ELR (cell line): Measurements from ENCODE around the gene LOXL1.

Experiments used
- DNase-seq: peaks from one replicate; pipeline ENCODE4 v3.0.0-alpha.2; 2015; ENCODE audit warnings: low read depth

Gene LOXL1

DNA sequence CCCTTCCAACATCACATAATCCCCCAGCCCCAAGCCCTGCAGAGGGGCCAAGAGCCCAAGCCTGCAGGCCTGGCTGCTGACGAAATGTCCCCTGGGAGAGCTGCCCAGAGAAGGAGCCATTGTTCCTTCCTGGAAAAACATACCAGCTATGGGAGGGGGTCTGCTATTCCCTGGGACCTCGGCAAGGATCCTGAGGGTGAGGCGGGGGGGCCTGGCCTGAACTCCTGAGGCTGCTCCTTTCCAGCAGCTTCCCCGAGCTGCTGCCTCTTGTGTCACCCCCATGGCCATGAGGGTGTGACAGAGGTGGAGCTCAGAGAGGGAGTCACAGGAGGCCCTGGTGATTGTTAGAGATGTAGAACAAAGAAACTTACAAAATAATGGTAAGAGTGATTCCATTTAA lies 12.9 kb downstream of the LOXL1 start:
- no peak for DNase-seq

DNA sequence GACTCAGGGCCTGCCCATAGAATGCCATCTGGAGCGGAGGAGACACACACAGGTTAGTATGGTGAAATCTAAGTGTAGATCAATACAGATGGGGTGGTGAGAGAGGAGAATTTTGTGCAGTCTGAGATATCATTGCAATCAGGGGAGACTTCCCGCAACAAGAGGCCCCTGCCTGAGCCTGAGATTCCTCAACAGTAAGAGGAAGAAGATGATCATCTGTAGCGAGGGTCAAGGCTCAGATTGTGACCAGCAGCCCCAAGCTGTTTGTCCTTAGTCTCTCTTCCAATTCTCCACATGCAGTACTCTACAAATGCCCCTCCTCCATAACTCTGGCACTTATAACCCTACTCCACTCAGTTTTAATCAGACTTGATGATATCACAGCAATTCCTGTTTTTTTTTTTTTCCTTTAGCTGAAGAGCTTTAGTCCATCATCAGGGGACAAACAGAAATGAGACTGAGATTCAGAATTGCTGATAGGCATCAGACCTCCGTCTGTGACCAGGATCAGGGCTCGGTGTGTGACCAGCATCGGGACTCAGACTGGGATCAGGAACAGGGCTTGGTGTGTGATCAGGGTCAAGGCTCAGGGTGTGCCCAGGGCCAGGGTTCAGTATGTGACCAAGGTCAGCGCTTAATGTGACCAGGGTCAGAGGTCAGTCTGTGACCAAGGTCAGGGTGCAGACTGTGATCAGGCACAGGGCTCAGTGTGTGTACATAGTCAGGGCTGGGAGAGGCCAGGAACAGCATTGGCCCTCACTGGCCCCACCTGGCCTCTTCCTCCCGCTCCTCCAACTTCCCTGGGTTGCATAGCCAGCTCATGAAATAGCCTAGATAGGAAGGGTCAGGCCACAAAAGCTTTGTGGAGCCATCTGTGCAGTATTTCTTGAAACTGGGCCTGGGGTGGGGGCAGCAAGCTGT lies 14.1 kb downstream of the LOXL1 start:
- peak; percentile 32 for DNase-seq

DNA sequence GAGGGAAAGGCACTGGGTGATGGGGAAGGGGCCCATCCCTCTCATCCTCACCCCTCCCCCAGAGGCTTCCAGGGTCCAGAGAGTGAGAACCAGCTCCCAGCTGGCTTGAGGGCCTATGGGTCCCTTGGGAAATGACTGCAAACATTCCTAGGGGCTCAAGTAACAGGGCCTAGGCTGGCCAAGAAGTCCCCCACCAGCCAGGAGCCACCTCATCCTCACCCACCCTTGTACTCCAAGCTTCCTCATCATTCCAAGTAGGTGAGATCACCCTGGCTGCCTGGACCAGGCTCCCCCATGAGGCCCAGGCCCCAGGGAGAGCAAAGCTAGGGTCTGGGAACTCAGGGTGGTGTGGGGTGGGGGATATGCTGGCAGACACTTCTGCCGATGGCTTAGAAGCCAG lies 14.8 kb downstream of the LOXL1 start:
- peak; percentile 94 for DNase-seq

DNA sequence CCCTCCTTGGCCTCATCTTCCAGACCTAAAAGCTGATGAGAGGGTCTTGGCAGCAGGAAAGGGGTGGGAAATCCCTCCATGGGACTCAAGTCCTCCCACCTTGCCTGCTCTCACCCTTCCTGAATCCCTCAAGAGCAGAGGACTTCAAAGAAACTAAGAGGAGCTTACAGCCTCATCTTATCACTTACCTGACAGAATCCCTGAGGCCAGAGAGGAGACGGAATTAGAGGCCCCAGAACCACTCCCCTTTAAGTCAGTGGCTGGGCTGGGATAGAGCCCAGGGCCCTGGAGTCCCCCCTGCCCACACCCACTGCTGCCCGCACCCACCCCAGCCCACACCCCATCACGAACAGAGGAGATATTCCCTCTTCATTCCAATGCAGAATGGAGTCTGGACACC lies 15.2 kb downstream of the LOXL1 start:
- no peak for DNase-seq

DNA sequence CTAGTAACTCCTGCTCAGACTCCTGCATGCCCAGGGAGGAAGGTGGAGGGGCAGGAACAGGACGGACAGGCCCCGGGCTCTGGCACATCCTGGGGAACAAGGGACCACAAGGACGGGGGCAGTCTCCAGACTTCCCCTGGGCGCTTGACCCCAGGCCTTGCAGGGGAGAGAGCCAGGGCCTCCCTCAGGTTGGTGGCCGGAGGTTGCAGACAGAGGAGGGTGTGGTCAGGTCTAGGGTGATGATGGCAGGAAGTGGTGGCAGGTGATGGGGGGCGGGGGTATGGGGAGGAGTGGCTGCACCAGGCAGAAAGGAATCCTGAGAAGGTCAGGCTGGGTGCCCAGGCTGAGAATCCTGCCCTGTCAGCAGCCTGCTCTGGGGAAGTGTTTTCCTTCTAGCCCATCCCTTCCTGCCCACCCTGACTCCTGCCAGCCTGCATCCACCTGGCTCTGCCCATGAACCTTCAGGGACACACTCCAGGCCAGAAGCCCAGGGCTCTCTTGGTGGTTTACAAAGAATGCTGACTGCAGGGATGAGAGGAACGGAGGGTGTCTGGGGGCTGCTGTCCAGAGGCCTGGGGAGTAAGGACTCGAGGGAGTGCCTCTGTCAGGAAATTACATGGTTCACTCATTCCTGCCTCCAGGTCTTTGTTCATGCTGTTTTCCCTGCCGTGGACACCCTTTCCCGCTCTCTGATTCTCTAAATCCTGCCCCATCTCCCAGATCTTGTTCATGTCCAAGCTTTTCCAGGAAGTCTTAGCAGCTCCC lies 15.8 kb downstream of the LOXL1 start:
- no peak for DNase-seq

DNA sequence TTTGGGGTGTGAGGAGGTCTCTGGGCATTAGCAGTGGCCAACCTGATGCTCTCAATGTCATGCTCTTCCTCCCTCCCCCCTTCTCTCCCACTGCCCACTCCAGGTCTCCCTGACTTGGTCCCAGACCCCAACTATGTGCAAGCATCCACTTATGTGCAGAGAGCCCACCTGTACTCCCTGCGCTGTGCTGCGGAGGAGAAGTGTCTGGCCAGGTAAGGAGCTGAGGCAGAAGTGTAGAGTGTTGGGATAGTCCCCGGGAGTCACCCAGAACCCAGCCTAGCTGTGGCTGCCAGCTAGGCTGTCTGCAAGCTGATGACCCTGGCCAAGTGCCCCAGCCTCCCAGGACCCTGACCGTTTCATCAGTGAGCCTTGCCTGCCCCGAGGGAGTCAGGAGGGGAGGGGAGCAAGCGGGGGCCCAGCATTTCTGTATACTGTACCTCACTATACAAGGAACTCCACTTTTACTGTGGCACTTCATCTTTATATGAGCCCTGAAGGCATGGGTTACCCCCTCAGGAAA lies 16.5 kb downstream of the LOXL1 start:
- DNase-seq, result no peak

DNA sequence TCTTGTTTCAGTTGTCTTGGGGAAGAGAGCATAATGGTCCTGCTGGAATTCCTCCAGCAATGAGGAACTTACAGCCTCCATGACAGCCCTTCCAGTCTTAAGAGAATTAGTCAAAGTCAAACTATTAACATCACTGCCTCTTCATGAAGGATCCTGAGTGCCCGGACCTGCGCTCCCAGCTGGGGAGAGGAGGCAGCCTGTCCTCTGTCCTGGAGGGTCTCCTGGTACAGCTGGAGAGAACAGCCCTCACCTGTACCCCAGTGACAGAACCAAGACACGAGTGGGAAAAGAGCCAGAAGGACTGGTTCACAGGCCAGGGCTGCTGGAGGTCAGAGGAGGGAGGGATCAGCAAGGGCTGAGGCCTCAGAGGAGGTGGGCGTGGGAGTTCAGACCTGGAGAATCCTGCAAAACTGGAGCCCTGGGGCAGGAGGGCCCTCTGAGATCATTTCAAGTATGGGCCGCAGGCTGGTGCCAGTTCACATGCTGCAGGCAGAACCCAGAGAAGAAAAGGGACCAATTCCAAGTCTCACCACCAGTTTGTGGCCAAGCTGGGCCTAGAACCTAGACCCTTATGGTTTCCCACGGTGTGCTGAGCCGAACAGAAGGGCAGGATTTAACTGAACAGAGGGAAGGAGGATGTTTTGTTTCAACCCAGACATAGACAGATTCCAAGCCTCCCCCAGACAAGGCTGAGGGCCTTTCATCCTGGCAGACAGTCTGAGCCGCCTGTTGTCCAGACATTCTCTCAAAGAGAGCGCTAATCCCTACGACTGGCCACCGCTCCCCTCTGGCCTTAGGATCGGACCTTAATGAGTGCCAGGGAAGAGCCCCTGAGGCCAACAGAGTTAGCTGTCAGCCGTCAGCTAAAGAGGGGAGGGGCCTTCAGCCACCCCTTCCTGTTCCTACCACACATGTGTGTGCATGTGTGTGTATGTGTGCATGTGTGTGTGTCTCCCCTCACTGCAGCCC lies 18.2 kb downstream of the LOXL1 start:
- DNase-seq, result no peak

DNA sequence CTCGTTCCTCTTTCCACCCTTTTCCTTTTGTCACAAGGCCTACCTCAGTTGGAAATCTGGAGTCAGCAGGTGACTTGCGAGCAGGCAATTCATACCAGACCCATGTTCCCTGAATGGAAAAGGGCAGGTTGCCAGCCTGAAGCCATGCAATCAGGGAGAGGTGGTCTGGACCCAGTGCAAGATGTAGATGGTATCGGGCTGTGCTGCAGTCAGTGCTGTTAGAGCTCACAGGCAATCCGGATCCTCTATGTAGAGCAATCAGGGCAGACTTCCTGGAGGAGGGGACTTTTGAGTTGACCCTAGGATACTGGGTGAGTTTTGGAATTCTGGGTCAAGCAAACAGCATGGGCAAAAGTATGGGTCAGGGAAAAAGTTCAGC lies 18.9 kb downstream of the LOXL1 start:
- DNase-seq, result no peak

DNA sequence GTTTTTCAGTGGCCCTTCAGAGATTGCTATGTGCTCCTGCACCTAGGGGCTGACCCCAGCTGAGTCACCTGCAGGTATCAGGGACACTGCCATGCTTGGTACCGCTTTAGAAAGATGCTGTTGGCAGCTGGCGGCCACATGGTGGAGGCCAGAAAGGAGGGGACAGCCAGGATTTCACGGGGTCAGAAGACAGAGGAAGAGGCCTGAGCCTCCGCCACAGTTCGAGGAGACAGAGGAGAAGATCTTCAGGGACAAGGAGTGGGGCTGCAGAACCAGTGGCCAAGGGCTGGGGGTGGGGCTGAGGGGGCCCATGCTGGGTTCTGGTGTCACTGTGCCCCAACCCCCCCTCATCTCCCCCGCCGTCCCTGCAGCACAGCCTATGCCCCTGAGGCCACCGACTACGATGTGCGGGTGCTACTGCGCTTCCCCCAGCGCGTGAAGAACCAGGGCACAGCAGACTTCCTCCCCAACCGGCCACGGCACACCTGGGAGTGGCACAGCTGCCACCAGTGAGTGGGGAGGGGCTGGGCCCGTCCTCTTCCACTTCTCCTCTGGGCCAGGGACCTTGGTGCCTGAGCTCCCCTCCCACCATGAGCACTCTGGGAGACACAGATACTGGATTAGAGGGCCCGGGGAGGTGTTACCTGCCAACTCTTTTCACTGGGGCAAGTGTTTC lies 19.9 kb downstream of the LOXL1 start:
- no peak for DNase-seq

DNA sequence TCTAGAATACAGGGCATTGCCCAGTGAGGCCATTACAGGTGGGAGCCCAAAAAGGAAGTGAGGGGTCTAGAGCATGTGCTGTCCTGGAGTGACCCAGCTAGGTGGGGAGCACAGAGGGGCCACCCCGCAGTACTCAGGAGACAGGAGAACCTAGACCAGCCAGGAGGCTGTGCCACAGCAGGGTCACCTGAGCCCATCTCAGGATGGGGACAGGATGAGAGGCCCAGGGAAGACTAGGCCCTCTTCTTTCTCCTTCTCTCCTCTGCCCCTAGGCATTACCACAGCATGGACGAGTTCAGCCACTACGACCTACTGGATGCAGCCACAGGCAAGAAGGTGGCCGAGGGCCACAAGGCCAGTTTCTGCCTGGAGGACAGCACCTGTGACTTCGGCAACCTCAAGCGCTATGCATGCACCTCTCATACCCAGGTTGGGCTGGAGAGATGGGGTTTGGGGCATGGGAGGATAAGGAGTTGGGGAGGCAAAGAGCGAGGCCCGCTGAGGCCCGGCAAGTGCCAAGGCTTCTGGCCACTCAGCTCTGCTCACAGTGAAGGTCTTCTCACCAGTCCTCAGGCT lies 20.6 kb downstream of the LOXL1 start:
- DNase-seq, result no peak

DNA sequence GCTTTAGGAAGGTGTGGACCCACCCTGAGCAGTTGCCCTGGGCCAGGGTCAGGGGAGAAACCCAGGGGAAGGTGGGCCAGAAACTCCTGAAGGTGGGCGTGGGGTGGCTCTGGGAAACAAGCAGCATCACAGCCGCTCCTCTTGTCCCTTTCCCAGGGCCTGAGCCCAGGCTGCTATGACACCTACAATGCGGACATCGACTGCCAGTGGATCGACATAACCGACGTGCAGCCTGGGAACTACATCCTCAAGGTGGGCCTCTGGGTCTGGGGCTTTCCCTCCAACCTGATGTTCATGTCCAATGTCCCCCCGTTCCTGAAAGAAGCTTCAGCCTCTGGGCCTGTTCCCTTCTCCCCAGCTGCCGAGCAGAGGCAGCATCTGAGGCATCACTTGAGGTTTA lies 21.4 kb downstream of the LOXL1 start:
- DNase-seq, result no peak

DNA sequence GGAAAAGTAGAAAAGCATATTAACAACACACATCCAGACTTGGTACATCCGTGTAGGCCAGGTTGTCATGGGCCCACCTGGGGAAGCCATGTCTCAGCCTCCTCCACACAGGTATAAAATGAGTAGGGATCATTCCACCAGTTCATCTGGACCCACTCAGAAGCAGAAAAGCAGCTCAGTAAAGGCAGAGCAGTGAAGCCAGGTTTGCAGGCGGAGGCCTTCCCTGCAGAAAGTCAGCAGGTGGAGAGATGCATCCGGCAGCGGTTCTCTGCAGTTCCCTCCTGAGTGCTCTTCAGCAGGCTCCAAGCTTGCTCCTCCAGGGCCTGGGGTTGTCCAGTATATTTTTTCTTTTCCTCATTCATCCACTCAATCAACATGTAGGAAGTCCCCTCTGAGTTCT lies 22.1 kb downstream of the LOXL1 start:
- no peak for DNase-seq

DNA sequence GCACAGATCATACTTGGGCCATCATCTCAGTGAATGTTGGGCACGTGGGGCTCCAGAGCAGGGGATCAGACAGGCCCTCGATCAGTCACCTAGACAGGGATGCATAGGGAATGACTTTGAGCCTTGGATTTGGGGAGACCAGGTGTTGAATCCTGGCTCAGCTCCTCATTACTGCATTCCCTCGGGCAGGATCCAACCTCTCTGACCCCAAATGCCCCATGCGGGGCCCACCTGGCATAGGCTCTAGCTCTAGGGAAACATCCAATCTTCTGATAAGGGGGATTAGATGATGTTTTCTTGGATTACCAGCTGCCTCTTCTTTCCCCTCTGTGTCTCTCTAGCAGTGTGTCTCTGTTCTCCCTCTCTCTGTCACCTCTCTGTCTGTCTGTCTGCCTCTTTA lies 22.7 kb downstream of the LOXL1 start:
- DNase-seq, result no peak

DNA sequence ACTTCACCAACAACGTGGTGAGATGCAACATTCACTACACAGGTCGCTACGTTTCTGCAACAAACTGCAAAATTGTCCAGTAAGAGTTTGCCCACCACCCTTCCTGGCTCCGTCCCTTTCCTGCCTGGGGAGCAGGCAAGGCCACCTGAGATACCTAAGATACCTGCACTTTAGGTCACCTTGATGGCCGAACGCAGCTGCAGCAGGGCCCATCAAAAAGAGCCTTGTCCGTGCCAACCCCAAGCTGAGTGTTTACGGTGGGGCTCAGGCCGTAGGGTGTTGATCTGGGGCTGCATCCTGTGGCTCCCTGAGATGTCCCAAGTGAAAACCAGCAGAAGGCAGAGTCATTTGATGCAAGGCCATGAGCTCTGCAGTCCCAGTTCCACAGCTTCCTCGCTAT lies 23.2 kb downstream of the LOXL1 start:
- no peak for DNase-seq

DNA sequence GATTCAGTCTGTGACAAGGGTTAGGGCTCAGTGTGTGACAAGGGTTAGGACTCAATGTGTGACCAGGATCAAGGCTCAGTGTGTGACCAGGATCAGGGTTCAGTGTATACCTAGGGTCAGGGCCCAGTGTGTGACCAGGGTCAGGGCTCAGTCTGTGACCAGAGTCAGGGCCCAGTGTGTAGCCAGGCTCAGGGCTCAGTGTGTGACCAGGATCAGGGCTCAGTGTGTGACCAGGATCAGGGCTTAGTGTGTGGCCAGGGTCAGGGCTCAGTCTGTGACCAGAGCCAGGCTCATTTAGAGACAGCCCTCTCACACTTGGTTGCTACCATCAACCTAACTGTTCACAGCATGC lies 24.2 kb downstream of the LOXL1 start:
- DNase-seq, result no peak

DNA sequence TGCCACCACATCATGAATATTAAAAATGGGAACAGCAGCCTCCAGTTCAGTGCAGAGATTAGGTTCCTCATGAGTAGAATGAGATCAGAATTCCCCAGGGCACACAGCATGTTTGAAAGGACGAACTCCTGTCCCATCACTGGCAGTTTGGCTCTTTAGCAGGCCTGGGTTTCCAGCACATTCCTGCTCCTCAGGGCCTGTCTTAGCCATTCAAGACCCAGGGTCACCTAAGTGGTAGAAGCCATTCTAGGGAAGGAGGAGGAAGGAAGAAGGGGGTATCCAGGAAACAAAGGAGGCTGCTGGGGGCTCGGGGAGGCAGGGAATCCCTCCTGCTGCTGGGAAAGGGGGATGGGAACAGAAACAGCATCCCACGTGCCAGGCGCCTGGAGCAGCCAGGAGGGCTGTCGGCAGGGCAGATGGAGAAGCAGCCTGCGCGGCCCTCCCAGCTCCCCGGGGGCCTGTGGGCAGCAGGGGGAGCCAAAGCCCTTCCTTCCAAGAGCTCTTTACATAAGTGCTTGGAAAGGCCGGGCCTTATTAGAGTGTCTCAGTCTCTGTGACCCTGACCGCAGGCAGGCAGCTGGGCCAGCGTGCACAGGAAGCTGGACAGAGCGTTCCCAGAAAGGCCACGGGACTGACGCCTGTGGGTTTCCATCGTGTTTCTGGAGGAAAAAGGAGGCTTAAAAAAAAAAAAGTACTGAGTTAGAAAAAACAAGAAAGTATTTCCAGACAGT lies 24.7 kb downstream of the LOXL1 start:
- peak; percentile 97 for DNase-seq

DNA sequence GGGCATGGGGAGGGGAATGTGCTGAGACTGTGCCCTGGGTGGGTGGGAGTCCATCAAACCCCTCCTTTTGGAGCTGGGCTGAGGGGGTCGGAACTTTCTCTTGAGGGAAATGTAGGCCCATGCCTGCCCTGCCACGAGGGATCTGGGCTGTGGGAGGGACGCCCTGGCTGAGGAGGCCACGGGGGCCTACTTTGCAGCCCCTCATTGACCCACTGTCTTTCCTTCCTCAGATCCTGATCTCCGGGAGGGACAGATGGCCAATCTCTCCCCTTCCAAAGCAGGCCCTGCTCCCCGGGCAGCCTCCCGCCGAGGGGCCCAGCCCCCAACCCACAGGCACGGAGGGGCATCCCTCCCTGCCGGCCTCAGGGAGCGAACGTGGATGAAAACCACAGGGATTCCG lies 25.3 kb downstream of the LOXL1 start:
- no peak for DNase-seq

DNA sequence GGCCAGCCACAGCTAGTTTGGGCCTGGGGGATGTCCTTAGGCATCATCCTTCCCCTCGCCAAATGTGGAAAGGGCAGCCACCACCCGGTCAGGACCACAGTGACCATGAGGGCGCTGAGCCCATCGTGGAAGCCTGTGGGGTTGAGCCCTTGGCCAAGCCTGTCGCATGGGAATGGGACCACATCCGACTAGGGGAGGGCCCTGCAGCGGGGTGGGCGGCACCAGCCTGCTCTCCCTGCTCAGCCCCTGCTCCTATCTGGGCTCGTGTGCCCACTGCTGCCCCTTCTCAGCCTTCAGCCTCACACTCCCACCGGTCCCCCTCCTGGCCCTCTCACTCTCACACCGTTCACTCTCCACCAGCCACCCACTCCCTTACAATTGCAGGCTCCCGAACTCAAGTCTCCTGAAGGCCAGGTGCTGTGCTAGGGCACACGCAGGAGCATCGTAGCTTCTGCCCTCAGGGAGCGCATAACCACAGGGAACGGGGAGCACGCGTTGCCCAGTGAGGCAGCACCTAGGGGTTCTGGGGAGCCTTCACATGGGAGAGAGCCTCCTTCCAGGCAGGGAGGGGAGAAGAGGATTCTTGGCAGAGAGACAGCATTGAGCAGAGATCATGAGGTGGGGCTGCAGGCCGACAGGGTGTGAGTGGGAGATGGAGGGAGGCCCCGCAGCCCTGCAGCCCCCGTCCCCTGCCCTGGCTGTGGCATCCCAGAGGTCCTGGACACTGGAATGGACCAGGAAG lies 26.1 kb downstream of the LOXL1 start:
- no peak for DNase-seq

DNA sequence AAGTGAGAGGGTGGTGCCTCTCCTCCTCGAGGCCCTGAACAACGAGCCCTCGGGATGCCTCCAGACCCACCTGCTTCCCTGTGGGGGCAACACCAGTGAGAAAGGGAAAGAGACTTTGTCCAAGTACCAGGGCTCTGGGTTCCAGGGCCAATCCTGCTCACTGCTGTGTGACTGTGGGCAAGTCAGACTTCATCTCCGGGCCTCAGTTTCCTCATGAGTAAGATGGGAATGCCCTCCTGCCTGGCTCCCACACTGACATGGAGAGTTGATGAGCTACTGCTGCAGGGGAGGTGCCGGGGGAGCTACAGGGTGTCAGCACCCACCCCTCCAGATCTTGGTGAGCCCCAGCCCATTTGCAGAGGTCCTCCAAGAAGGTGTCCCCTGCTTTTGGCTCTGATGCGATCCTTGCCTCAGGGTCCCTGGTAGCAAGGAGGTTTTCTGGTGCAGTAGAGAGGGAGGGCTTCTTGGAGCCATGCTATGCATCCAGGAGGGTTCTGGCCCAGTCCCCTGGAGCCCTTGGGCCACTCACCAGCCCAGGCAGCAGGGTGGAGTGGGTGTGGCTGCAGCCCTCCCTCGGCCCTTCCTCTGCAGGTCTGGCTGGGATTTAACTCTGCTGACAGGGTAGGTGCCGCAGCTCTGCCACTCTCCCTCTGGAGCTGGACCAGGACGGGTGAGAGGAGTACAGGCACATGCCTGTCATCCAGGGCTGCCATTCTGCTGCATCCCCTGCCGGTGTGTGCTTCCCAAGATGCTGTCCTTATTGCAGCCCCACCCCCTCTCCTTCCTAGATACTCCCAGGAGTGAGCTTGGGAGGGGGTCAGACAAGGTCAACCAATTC lies 26.9 kb downstream of the LOXL1 start:
- DNase-seq, result no peak
